OCI-LY1 (cell line): Measurements from ENCODE around the gene TNS1.

ENCODE experiments used
- H2AFZ ChIP-seq: fragments of 200-600 bp; sonication (generic), shearing (Covaris generic); 2 replicates; pipeline ENCODE4 v1.6.0; 2014; ENCODE audit warnings: antibody characterized with exemption, mild to moderate bottlenecking, low read length
- H3F3A ChIP-seq: fragments of 200-600 bp; sonication (generic), shearing (Covaris generic); 2 replicates; pipeline ENCODE4 v1.6.0; 2014; ENCODE audit warnings: mild to moderate bottlenecking, antibody characterized with exemption, low read length, moderate library complexity; ENCODE audit not compliant: insufficient read depth
- H3K27ac ChIP-seq: fragments of 200-600 bp; sonication (generic); 2 replicates; pipeline ENCODE4 v1.5.1; 2014; ENCODE audit warnings: low read length, mixed run types, mild to moderate bottlenecking, low read depth; ENCODE audit not compliant: poor library complexity, severe bottlenecking
- H3K27me3 ChIP-seq: fragments of 200-600 bp; sonication (generic); 2 replicates; pipeline ENCODE4 v1.6.0; 2014; ENCODE audit warnings: antibody characterized with exemption, mild to moderate bottlenecking, low read length, moderate library complexity; ENCODE audit not compliant: insufficient read depth
- H3K36me3 ChIP-seq: fragments of 200-600 bp; sonication (generic); 2 replicates; pipeline ENCODE4 v1.6.1; 2014; ENCODE audit warnings: mild to moderate bottlenecking, antibody characterized with exemption, low read length, moderate library complexity, mixed read lengths; ENCODE audit not compliant: insufficient read depth
- H3K4me1 ChIP-seq: fragments of 200-600 bp; sonication (generic); 2 replicates; pipeline ENCODE4 v1.5.1; 2014; ENCODE audit warnings: mild to moderate bottlenecking, low read length, moderate library complexity; ENCODE audit not compliant: insufficient read depth, severe bottlenecking
- H3K4me2 ChIP-seq: fragments of 200-600 bp; sonication (generic), shearing (Covaris generic); 2 replicates; pipeline ENCODE4 v1.6.1; 2014; ENCODE audit warnings: low read length
- H3K4me3 ChIP-seq: fragments of 200-600 bp; sonication (generic); 2 replicates; pipeline ENCODE4 v1.5.1; 2014; ENCODE audit warnings: low read length, low read depth, mild to moderate bottlenecking, mixed read lengths; ENCODE audit not compliant: poor library complexity, severe bottlenecking
- H3K79me2 ChIP-seq: fragments of 200-600 bp; shearing (Covaris generic); 2 replicates; pipeline ENCODE4 v1.6.1; 2016; ENCODE audit warnings: mixed run types, low read length, mixed read lengths; ENCODE audit not compliant: insufficient read depth
- H3K9ac ChIP-seq: fragments of 200-600 bp; sonication (generic), shearing (Covaris generic); 2 replicates; pipeline ENCODE4 v1.6.1; 2014; ENCODE audit warnings: mild to moderate bottlenecking, low read length, mixed read lengths
- H3K9me2 ChIP-seq: fragments of 200-600 bp; sonication (generic), shearing (Covaris generic); 2 replicates; pipeline ENCODE4 v1.6.1; 2014; ENCODE audit warnings: low read depth, mild to moderate bottlenecking, low read length, mixed read lengths
- H3K9me3 ChIP-seq: fragments of 200-600 bp; shearing (Covaris generic); 2 replicates; pipeline ENCODE4 v1.6.1; 2014; ENCODE audit warnings: low read length, mixed read lengths
- H4K20me1 ChIP-seq: fragments of 200-600 bp; sonication (generic), shearing (Covaris generic); 2 replicates; pipeline ENCODE4 v1.6.0; 2016; ENCODE audit warnings: mild to moderate bottlenecking, low read length; ENCODE audit not compliant: insufficient read depth
- CTCF ChIP-seq: fragments of 200-600 bp; sonication (generic), shearing (Covaris generic); IDR thresholded peaks from 2 replicates; pipeline ENCODE4 v1.5.1; 2017; ENCODE audit warnings: mild to moderate bottlenecking, antibody characterized with exemption, low read length, moderate library complexity, mixed read lengths
- EZH2 ChIP-seq: fragments of 200-600 bp; sonication (generic), shearing (Covaris generic); IDR thresholded peaks from 2 replicates; pipeline ENCODE4 v1.8.0; 2017; ENCODE audit warnings: borderline replicate concordance, mixed run types, mild to moderate bottlenecking, antibody characterized with exemption, low read length, moderate library complexity, mixed read lengths

TNS1 gene

GRCh38 chr2:217870528-217871011 lies 132.2 kb downstream of the TNS1 start:
- no peak overlapping the region for H3K4me2 ChIP-seq
- TF ChIP-seq CTCF = no peak
- no peak for TF ChIP-seq EZH2

GRCh38 chr2:217868911-217869334 lies 133.9 kb downstream of the TNS1 start:
- no peak overlapping the region for H3K4me3 ChIP-seq
- H3K9me2 ChIP-seq = no peaks in the 10 kb centered on the region
- H3K4me2 ChIP-seq = no peak overlapping the region
- no peak overlapping the region for H2AFZ ChIP-seq
- no peak overlapping the region for H3K9ac ChIP-seq
- H3K27me3 ChIP-seq = 0 out of 2 replicates have a peak, but pooled peaks cover 4% of the 10 kb centered on the region
- TF ChIP-seq EZH2 (no peak), CTCF (no peak)
- no peaks in the 10 kb centered on the region for H4K20me1 ChIP-seq
- H3K79me2 ChIP-seq = no peaks in the 10 kb centered on the region
- no peaks in the 10 kb centered on the region for H3F3A ChIP-seq
- no peaks in the 10 kb centered on the region for H3K36me3 ChIP-seq
- no peaks in the 10 kb centered on the region for H3K9me3 ChIP-seq
- H3K4me1 ChIP-seq = no peaks in the 10 kb centered on the region
- H3K27ac ChIP-seq = no peak overlapping the region

More at GRCh38 chr2:217870528-217871011, 132.2 kb downstream of the TNS1 start:
- Histone ChIP-seq H3F3A (no peaks in the 10 kb centered on the region), H3K79me2 (no peaks in the 10 kb centered on the region), H4K20me1 (no peaks in the 10 kb centered on the region), H3K27ac (no peak overlapping the region), H3K9me3 (no peaks in the 10 kb centered on the region), H3K4me1 (no peaks in the 10 kb centered on the region), H3K27me3 (0 out of 2 replicates have a peak, but pooled peaks cover 4% of the 10 kb centered on the region), H3K36me3 (no peaks in the 10 kb centered on the region), H3K9ac (no peak overlapping the region), H3K9me2 (no peaks in the 10 kb centered on the region), H3K4me3 (no peak overlapping the region), H2AFZ (no peak overlapping the region)

GRCh38 chr2:217868265-217868892 lies 134.4 kb downstream of the TNS1 start:
- Histone ChIP-seq H3K27me3 (0 out of 2 replicates have a peak, but pooled peaks cover 4% of the 10 kb centered on the region), H3K27ac (no peak overlapping the region), H3K9ac (no peak overlapping the region), H4K20me1 (no peaks in the 10 kb centered on the region), H3K79me2 (no peaks in the 10 kb centered on the region), H3K4me3 (no peak overlapping the region), H3K36me3 (no peaks in the 10 kb centered on the region), H3K9me3 (no peaks in the 10 kb centered on the region), H3K4me1 (no peaks in the 10 kb centered on the region), H3F3A (no peaks in the 10 kb centered on the region), H2AFZ (no peak overlapping the region), H3K9me2 (no peaks in the 10 kb centered on the region), H3K4me2 (no peak overlapping the region)
- no peak for TF ChIP-seq CTCF
- TF ChIP-seq EZH2 = no peak
